IMR-90 (cell line): ENCODE results near the gene NOS1. TPM values are rescaled to one million over a fixed set of nuclear protein-coding genes. Genes with fewer than 3 reads are reported as not detected.

ENCODE experiments used
- ATAC-seq: fragments of 200-7000 bp; cut with Tn5 transposase; 2 replicates; pipeline ENCODE4 v1.9.1; 2020; ENCODE audit warnings: low read depth, mild to moderate bottlenecking, moderate library complexity
- BruUV-seq: library from RNA; stranded (reverse); fragments of 400-500 nt; replicated peaks from 2 replicates; lab custom pipeline; 2021; lab: Mats Ljungman, UMichigan
- CTCF ChIA-PET: fragments of 300-600 bp; formaldehyde crosslinking; extraction: SDS; loops from one replicate; lab custom pipeline; 2021; ENCODE audit warnings: antibody characterized with exemption; lab: Yijun Ruan, JAX
- POLR2A ChIA-PET: fragments of 300-600 bp; sonication (Branson Sonifier 250); formaldehyde crosslinking; loops from one replicate; lab custom pipeline; 2022; ENCODE audit warnings: antibody characterized with exemption; ENCODE audit not compliant: unreplicated experiment; lab: Charles Lee
- DNase-seq: peaks from one replicate; pipeline ENCODE4 v3.0.0; 2013
- H2AFZ ChIP-seq: replicated peaks from 2 replicates; pipeline ENCODE3; 2013; ENCODE audit warnings: low read length, mild to moderate bottlenecking; ENCODE audit not compliant: poor library complexity
- H2AK5ac ChIP-seq: 2 replicates; pipeline ENCODE4 v1.6.1; 2013; ENCODE audit warnings: low read depth, low read length, inconsistent platforms
- H2AK9ac ChIP-seq: replicated peaks from 2 replicates; pipeline ENCODE3; 2013; ENCODE audit warnings: mild to moderate bottlenecking, low read depth, low read length, moderate library complexity; ENCODE audit not compliant: poor library complexity
- H2BK120ac ChIP-seq: 2 replicates; pipeline ENCODE4 v1.6.1; 2013; ENCODE audit warnings: low read depth, low read length, inconsistent platforms
- H2BK15ac ChIP-seq: 3 replicates; pipeline ENCODE4 v1.6.1; 2013; ENCODE audit warnings: low read depth, low read length, inconsistent platforms
- H2BK20ac ChIP-seq: 2 replicates; pipeline ENCODE4 v1.6.1; 2013; ENCODE audit warnings: low read depth, mild to moderate bottlenecking, inconsistent platforms, low read length, moderate library complexity
- H2BK5ac ChIP-seq: 2 replicates; pipeline ENCODE4 v1.6.1; 2013; ENCODE audit warnings: mild to moderate bottlenecking, low read depth, low read length, inconsistent platforms; ENCODE audit not compliant: poor library complexity, severe bottlenecking
- H3K14ac ChIP-seq: replicated peaks from 2 replicates; pipeline ENCODE4 v1.6.1; 2013; ENCODE audit warnings: low read depth, low read length, inconsistent platforms
- H3K18ac ChIP-seq: 2 replicates; pipeline ENCODE4 v1.6.1; 2013; ENCODE audit warnings: low read depth, low read length, control low read depth
- H3K23ac ChIP-seq: 2 replicates; pipeline ENCODE4 v1.6.1; 2013; ENCODE audit warnings: low read depth, low read length, inconsistent platforms
- H3K27ac ChIP-seq: 2 replicates; pipeline ENCODE4 v1.5.1; 2013; ENCODE audit warnings: mild to moderate bottlenecking, control low read depth, low read length; ENCODE audit not compliant: insufficient read depth
- H3K27me3 ChIP-seq: 2 replicates; pipeline ENCODE4 v1.6.1; 2013; ENCODE audit warnings: low read length; ENCODE audit not compliant: control insufficient read depth, insufficient read depth
- H3K36me3 ChIP-seq: 2 replicates; pipeline ENCODE4 v1.6.1; 2013; ENCODE audit warnings: low read length, mixed read lengths; ENCODE audit not compliant: control insufficient read depth, insufficient read depth
- H3K4ac ChIP-seq: 2 replicates; pipeline ENCODE4 v1.6.1; 2013; ENCODE audit warnings: low read depth, low read length, inconsistent platforms
- H3K4me1 ChIP-seq: 2 replicates; pipeline ENCODE4 v1.6.1; 2013; ENCODE audit warnings: low read length, mixed read lengths; ENCODE audit not compliant: control insufficient read depth, insufficient read depth
- H3K4me2 ChIP-seq: 2 replicates; pipeline ENCODE4 v1.6.1; 2013; ENCODE audit warnings: low read depth, mild to moderate bottlenecking, control low read depth, low read length, moderate library complexity
- H3K4me3 ChIP-seq: 2 replicates; pipeline ENCODE4 v1.5.1; 2013; ENCODE audit warnings: low read depth, mild to moderate bottlenecking, control low read depth, low read length, moderate library complexity; ENCODE audit not compliant: insufficient read depth
- H3K56ac ChIP-seq: 2 replicates; pipeline ENCODE4 v1.6.1; 2013; ENCODE audit warnings: low read length, inconsistent platforms; ENCODE audit not compliant: insufficient read depth; ENCODE audit errors: extremely low read depth
- H3K79me1 ChIP-seq, 2 experiments: 2 replicates each; pipeline ENCODE4 v1.6.1; 2013; ENCODE audit warnings: low read length in 2 of 2, inconsistent platforms in 1 of 2, low read depth in 1 of 2
- H3K9ac ChIP-seq: 2 replicates; pipeline ENCODE4 v1.6.1; 2013; ENCODE audit warnings: low read depth, low read length, control low read depth
- H3K9me1 ChIP-seq: 2 replicates; pipeline ENCODE4 v1.6.1; 2013; ENCODE audit warnings: low read length, inconsistent platforms; ENCODE audit not compliant: insufficient read depth
- H3K9me3 ChIP-seq: 2 replicates; pipeline ENCODE4 v1.6.1; 2013; ENCODE audit warnings: low read length; ENCODE audit not compliant: control insufficient read depth, insufficient read depth
- H4K20me1 ChIP-seq: 2 replicates; pipeline ENCODE4 v1.6.1; 2013; ENCODE audit warnings: low read length, inconsistent platforms; ENCODE audit not compliant: insufficient read depth
- H4K5ac ChIP-seq: 2 replicates; pipeline ENCODE4 v1.6.1; 2013; ENCODE audit warnings: mild to moderate bottlenecking, low read depth, low read length, control low read depth
- H4K8ac ChIP-seq, 2 experiments: 2 replicates each; pipeline ENCODE4 v1.6.1; 2013; ENCODE audit warnings: low read depth in 2 of 2, low read length in 2 of 2, control low read depth in 1 of 2, inconsistent platforms in 1 of 2
- H4K91ac ChIP-seq: 2 replicates; pipeline ENCODE4 v1.6.1; 2013; ENCODE audit warnings: low read depth, low read length, inconsistent platforms; ENCODE audit not compliant: insufficient read depth
- BHLHE40 ChIP-seq: fragments of 150-350 bp; IDR thresholded peaks from 2 replicates; pipeline ENCODE4 v1.6.1; 2016; ENCODE audit warnings: mild to moderate bottlenecking, low read depth, low read length
- CEBPB ChIP-seq: IDR thresholded peaks from 2 replicates; pipeline ENCODE4 v1.6.1; 2012; ENCODE audit warnings: low read depth, low read length, improper control_type of control experiment
- CHD1 ChIP-seq: IDR thresholded peaks from 2 replicates; pipeline ENCODE4 v1.6.1; 2012; ENCODE audit warnings: low read depth, low read length, improper control_type of control experiment
- CTCF ChIP-seq: conservative IDR thresholded peaks from 2 replicates; pipeline ENCODE4 v1.5.1; 2012; ENCODE audit warnings: mild to moderate bottlenecking, low read depth, low read length, improper control_type of control experiment
- ELK1 ChIP-seq: fragments of 150-350 bp; IDR thresholded peaks from 2 replicates; pipeline ENCODE4 v1.6.1; 2016; ENCODE audit warnings: low read depth, mild to moderate bottlenecking, low read length, moderate library complexity, borderline replicate concordance
- FOS ChIP-seq: fragments of 150-350 bp; IDR thresholded peaks from 2 replicates; pipeline ENCODE4 v1.6.1; 2016; ENCODE audit warnings: low read depth, low read length
- MAFK ChIP-seq: IDR thresholded peaks from 2 replicates; pipeline ENCODE4 v1.6.1; 2012; ENCODE audit warnings: low read depth, low read length, improper control_type of control experiment
- MXI1 ChIP-seq: IDR thresholded peaks from 2 replicates; pipeline ENCODE4 v1.6.1; 2012; ENCODE audit warnings: low read depth, mild to moderate bottlenecking, low read length, moderate library complexity, borderline replicate concordance
- NFE2L2 ChIP-seq: fragments of 150-350 bp; IDR thresholded peaks from 2 replicates; pipeline ENCODE4 v1.6.1; 2016; ENCODE audit warnings: low read depth, mild to moderate bottlenecking, low read length
- POLR2A ChIP-seq: IDR thresholded peaks from 2 replicates; pipeline ENCODE4 v1.6.1; 2012; ENCODE audit warnings: mild to moderate bottlenecking, low read depth, low read length
- RAD21 ChIP-seq: IDR thresholded peaks from 2 replicates; pipeline ENCODE4 v1.6.1; 2012; ENCODE audit warnings: low read length, improper control_type of control experiment
- RCOR1 ChIP-seq: IDR thresholded peaks from 2 replicates; pipeline ENCODE4 v1.6.1; 2012; ENCODE audit warnings: mild to moderate bottlenecking, low read length, improper control_type of control experiment; ENCODE audit not compliant: insufficient replicate concordance
- RFX5 ChIP-seq: IDR thresholded peaks from 2 replicates; pipeline ENCODE4 v1.8.0; 2012; ENCODE audit warnings: low read depth, mild to moderate bottlenecking, low read length, moderate library complexity
- SMC3 ChIP-seq: fragments of 150-350 bp; IDR thresholded peaks from 2 replicates; pipeline ENCODE4 v1.6.1; 2016; ENCODE audit warnings: low read depth, mild to moderate bottlenecking, antibody characterized with exemption, low read length, moderate library complexity
- USF2 ChIP-seq: fragments of 150-350 bp; IDR thresholded peaks from 2 replicates; pipeline ENCODE4 v1.6.1; 2017; ENCODE audit warnings: mild to moderate bottlenecking, antibody characterized with exemption, low read length, low read depth
- WGBS, 2 experiments: methylation state at CpG; one replicate each; pipeline versions ENCODE4 v1.1.5 to v1.1.7; 2013; ENCODE audit warnings: missing lambda C conversion rate in 2 of 2; ENCODE audit not compliant: insufficient read length in 1 of 2; ENCODE audit errors: extremely low coverage in 2 of 2; 5-methylcytosine and 5-hydroxymethylcytosine counted together
- dilution Hi-C: fragments of 300-500 bp; cut with HindIII; formaldehyde crosslinking; loops from one replicate; pipeline ENCODE4 v1.14.3; 2018; ENCODE audit warnings: low sequenced_read_pairs; ENCODE audit not compliant: unreplicated experiment
- in situ Hi-C: fragments of 300-500 bp; cut with MboI; formaldehyde crosslinking; loops from 3 replicates; pipeline ENCODE4 v1.14.3; 2019; ENCODE audit warnings: low sequenced_read_pairs, inconsistent platforms, mixed read lengths
- intact Hi-C: fragments of 100-400 bp; cut with micrococcal nuclease; formaldehyde crosslinking; loops from 2 replicates; pipeline ENCODE4 v1.10.0; 2022
- polyA plus RNA-seq, 3 experiments: library from polyadenylated mRNA; depleted of rRNA; stranded (reverse); fragments of >200 nt; gene quantifications; 2 replicates each; pipeline ENCODE4 v1.2.3, GENCODE V29; 2012; ENCODE audit warnings: low replicate concordance in 1 of 3
- total RNA-seq: library from RNA; depleted of rRNA; stranded (reverse); fragments of >200 nt; gene quantifications from 2 replicates; pipeline ENCODE4 v1.2.3, GENCODE V29; 2012

NOS1 gene
- total and polyA plus RNA-seq, 2 of the 4 experiments (the other 2 are of a cell fraction), result 0.09 TPM; not detected in 1

GRCh38 chr12:117208206-117208605 lies 153.2 kb downstream of the NOS1 start:
- Histone ChIP-seq H3K23ac (no peak overlapping the region), H2BK20ac (no peak overlapping the region), H3K18ac (no peak overlapping the region), H3K27ac (no peak overlapping the region), H3K14ac (no peak overlapping the region), H4K8ac (no peak overlapping the region), H2BK5ac (no peak overlapping the region), H4K20me1 (no peaks in the 10 kb centered on the region), H4K91ac (no peak overlapping the region), H2AFZ (no peak overlapping the region), H3K4ac (no peak overlapping the region), H4K5ac (no peak overlapping the region), H3K56ac (no peak overlapping the region), H3K27me3 (peaks cover 7% of the 10 kb centered on the region; the same call in 1 of the 2 replicates), H3K9me3 (no peaks in the 10 kb centered on the region), H3K79me1 (no peaks in the 10 kb centered on the region), H2AK9ac (no peak overlapping the region), H3K4me1 (no peaks in the 10 kb centered on the region), H3K4me2 (no peak overlapping the region), H2BK15ac (no peak overlapping the region), H3K9me1 (no peaks in the 10 kb centered on the region), H3K36me3 (no peaks in the 10 kb centered on the region), H3K9ac (no peak overlapping the region), H3K4me3 (no peak overlapping the region), H2BK120ac (no peak overlapping the region), H2AK5ac (no peak overlapping the region)
- TF ChIP-seq NFE2L2, result no peak
- TF ChIP-seq BHLHE40, result no peak
- no peak for TF ChIP-seq RCOR1
- no peak for TF ChIP-seq RFX5
- TF ChIP-seq FOS, result no peak
- no peak for TF ChIP-seq RAD21
- no peak for TF ChIP-seq ELK1
- no peak for TF ChIP-seq USF2
- no peak for TF ChIP-seq POLR2A
- no peak for TF ChIP-seq CHD1
- TF ChIP-seq MAFK, result no peak
- no peak for TF ChIP-seq CEBPB
- TF ChIP-seq SMC3, result no peak
- TF ChIP-seq MXI1, result no peak
- TF ChIP-seq CTCF, result no peak
- ChIA-PET CTCF (interaction anchor here (0.6 to 0.7 kb wide), 2 partner anchors 21 to 328 kb away, joined by 4 to 5 read pairs; no protein-coding TSS in a partner anchor), POLR2A (no interaction called here)
- dilution Hi-C loops (no loop called here), in situ Hi-C loops (no loop called here), intact Hi-C loops (no loop called here)
- ATAC-seq (no peak), DNase-seq (no peak)
- no TSS peak for BruUV-seq
- 65% methylated on average over 4 of the region's 16 CpGs; no CpG with 5 or more reads in 1 of the 2 experiments for WGBS, 2 experiments
